BJ (cell line): ENCODE measurements around the gene THEM5. TPM values are rescaled to one million over a fixed set of nuclear protein-coding genes. Genes with fewer than 3 reads are reported as not detected.
"Not testable (repeated sequence)": the region's sequence is repeated elsewhere in the genome, so short reads cannot be mapped to it uniquely, and the experiment has no call there.

Experiments used
- CTCF ChIA-PET: fragments of 350-600 bp; formaldehyde crosslinking; extraction: SDS; loops from one replicate; lab custom pipeline; 2021; ENCODE audit warnings: antibody characterized with exemption, inconsistent platforms; lab: Yijun Ruan, JAX
- POLR2A ChIA-PET: fragments of 300-600 bp; sonication (Branson Sonifier 250); formaldehyde crosslinking; extraction: SDS; loops from one replicate; lab custom pipeline; 2021; ENCODE audit warnings: antibody characterized with exemption; lab: Charles Lee
- DNase-seq: peaks from one replicate; pipeline ENCODE4 v3.0.0-alpha.2; 2011; ENCODE audit warnings: low read depth
- H3K27me3 ChIP-seq: 2 replicates; pipeline ENCODE4 v1.6.0; 2011; ENCODE audit warnings: low read length; ENCODE audit not compliant: control insufficient read depth, insufficient read depth
- H3K36me3 ChIP-seq: 2 replicates; pipeline ENCODE4 v1.5.1; 2011; ENCODE audit warnings: low read length; ENCODE audit not compliant: control insufficient read depth, insufficient read depth
- H3K4me3 ChIP-seq: 2 replicates; pipeline ENCODE4 v1.5.1; 2011; ENCODE audit warnings: low read depth, mild to moderate bottlenecking, control low read depth, low read length
- polyA minus RNA-seq: library from RNA; depleted of rRNA, polyadenylated mRNA; stranded (reverse); fragments of >200 nt; gene quantifications from 2 replicates; pipeline ENCODE4 v1.2.3, GENCODE V29; 2011; rRNA and poly(A)+ RNA removed
- polyA plus RNA-seq: library from polyadenylated mRNA; depleted of rRNA; stranded (reverse); fragments of >200 nt; gene quantifications from 2 replicates; pipeline ENCODE4 v1.2.3, GENCODE V29; 2011; rRNA removed
- TF ChIP-seq, protein P1 (sequence below): IDR thresholded peaks from 2 replicates; pipeline ENCODE4 v1.5.1; 2011; ENCODE audit warnings: low read depth, mild to moderate bottlenecking, control low read depth, inconsistent platforms, low read length, moderate library complexity; ENCODE audit not compliant: insufficient read depth

The THEM5 gene, protein sequence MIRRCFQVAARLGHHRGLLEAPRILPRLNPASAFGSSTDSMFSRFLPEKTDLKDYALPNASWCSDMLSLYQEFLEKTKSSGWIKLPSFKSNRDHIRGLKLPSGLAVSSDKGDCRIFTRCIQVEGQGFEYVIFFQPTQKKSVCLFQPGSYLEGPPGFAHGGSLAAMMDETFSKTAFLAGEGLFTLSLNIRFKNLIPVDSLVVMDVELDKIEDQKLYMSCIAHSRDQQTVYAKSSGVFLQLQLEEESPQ
- polyA plus RNA-seq (not detected in 2 replicates), polyA minus RNA-seq (not detected in 2 replicates)

GRCh38 chr1:151853411-151853943 is at the start of gene THEM5:
Gene THEM5 (minus strand): TSS chr1:151853712. CDS start chr1:151853565, 147 bp downstream.
- Histone ChIP-seq H3K4me3 (no peak within 1 kb of the TSS), H3K36me3 (no peaks in the 10 kb centered on the region), H3K27me3 (peaks cover 19% of the 10 kb centered on the region)
- DNase-seq: no peak
- ChIA-PET POLR2A (no interaction called here), CTCF (no interaction called here)
- TF ChIP-seq, protein P1, sequence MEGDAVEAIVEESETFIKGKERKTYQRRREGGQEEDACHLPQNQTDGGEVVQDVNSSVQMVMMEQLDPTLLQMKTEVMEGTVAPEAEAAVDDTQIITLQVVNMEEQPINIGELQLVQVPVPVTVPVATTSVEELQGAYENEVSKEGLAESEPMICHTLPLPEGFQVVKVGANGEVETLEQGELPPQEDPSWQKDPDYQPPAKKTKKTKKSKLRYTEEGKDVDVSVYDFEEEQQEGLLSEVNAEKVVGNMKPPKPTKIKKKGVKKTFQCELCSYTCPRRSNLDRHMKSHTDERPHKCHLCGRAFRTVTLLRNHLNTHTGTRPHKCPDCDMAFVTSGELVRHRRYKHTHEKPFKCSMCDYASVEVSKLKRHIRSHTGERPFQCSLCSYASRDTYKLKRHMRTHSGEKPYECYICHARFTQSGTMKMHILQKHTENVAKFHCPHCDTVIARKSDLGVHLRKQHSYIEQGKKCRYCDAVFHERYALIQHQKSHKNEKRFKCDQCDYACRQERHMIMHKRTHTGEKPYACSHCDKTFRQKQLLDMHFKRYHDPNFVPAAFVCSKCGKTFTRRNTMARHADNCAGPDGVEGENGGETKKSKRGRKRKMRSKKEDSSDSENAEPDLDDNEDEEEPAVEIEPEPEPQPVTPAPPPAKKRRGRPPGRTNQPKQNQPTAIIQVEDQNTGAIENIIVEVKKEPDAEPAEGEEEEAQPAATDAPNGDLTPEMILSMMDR: no peak

DNA sequence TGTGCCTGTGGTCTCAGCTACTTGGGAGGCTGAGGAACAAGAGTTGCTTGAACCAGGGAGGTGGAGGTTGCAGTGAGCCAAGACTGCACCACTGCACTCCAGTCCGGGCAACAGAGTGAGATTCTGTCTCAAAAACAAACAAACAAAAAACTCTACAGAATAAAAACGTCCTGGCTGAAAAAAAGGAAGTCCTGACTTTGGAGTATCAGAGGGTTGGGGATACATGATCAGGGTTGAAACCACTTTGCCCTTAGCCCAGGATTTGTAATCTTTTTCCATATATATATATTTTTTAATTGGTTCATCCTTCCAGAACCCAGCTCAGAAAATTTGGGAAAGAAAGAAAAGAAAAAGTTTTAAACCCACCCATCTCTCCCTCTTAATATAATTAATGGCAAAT is 49.3 kb upstream of the THEM5 start:
- H3K27me3 ChIP-seq: no peaks in the 10 kb centered on the region
- no peaks in the 10 kb centered on the region for H3K36me3 ChIP-seq
- ChIA-PET CTCF (interaction anchor here (1.2 kb wide), 1 partner anchor 14 kb away, joined by 4 read pairs; no protein-coding TSS in a partner anchor), POLR2A (no interaction called here)
- DNase-seq: no peak
- TF ChIP-seq, protein P1: no peak
- H3K4me3 ChIP-seq: no peak overlapping the region

- H3K36me3 ChIP-seq, POLR2A ChIA-PET, H3K27me3 ChIP-seq, H3K4me3 ChIP-seq, DNase-seq: not testable (repeated sequence)
- CTCF ChIA-PET: interaction anchor here (1.0 kb wide), 1 partner anchor 101 kb away, joined by 4 read pairs; no protein-coding TSS in a partner anchor
These were observed 47.3 kb upstream of the THEM5 start for GRCh38 chr1:151900804-151901203.

- DNase-seq: no peak
- ChIA-PET CTCF (interaction anchor here (0.8 to 3.0 kb wide), 4 partner anchors 10 to 114 kb away, joined by 3 to 13 read pairs (median 5); partner anchors contain the start of gene THEM4), POLR2A (no interaction called here)
- Histone ChIP-seq H3K36me3 (no peaks in the 10 kb centered on the region), H3K27me3 (no peaks in the 10 kb centered on the region), H3K4me3 (no peak overlapping the region)
- TF ChIP-seq, protein P1: no peak
These were observed 45.0 kb upstream of the THEM5 start for GRCh38 chr1:151898519-151898991.

DNA sequence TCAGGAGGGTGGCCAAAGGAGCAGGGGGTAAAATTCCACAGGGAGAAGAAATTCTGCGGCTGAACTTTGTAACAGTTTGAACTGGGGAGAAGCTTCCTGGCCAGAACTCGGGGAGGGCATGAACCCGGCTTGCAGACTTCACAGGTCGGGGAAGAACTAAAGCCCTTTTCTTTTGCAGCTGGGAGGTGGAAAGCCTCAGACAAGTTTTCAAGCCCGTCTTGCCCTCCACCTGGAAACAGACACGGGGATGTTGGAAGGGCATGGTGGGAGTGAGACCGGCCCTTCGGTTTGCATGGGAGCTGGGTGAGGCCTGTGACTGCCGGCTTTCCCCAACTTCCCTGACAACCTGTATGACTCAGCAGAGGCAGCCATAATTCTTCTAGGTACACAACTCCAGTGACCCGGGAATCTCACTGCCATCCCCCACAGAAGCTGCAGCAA is 44.5 kb upstream of the THEM5 start:
- ChIA-PET POLR2A (no interaction called here), CTCF (interaction anchor here (0.8 to 3.0 kb wide), 5 partner anchors 9 to 115 kb away, joined by 3 to 13 read pairs (median 3); partner anchors contain the start of gene THEM4)
- Histone ChIP-seq H3K4me3 (no peak overlapping the region), H3K36me3 (no peaks in the 10 kb centered on the region), H3K27me3 (no peaks in the 10 kb centered on the region)
- TF ChIP-seq, protein P1: no peak
- no peak for DNase-seq
